AG09319 (cell line): ENCODE data around the gene COL19A1.
A peak's percentile ranks its signal among the peaks of the same experiment; 100 is the strongest.

Source experiments
- DNase-seq: peaks from one replicate; pipeline ENCODE4 v3.0.0-alpha.2; 2010; ENCODE audit warnings: low read depth; ENCODE audit errors: extremely low read depth
- TF ChIP-seq, protein P1 (sequence below): IDR thresholded peaks from 2 replicates; pipeline ENCODE4 v1.5.1; 2011; ENCODE audit warnings: low read depth, mild to moderate bottlenecking, inconsistent platforms, low read length, moderate library complexity

The COL19A1 gene

GRCh38 chr6:69825904-69826303, 40.5 kb upstream of the COL19A1 start:
- TF ChIP-seq, protein P1, sequence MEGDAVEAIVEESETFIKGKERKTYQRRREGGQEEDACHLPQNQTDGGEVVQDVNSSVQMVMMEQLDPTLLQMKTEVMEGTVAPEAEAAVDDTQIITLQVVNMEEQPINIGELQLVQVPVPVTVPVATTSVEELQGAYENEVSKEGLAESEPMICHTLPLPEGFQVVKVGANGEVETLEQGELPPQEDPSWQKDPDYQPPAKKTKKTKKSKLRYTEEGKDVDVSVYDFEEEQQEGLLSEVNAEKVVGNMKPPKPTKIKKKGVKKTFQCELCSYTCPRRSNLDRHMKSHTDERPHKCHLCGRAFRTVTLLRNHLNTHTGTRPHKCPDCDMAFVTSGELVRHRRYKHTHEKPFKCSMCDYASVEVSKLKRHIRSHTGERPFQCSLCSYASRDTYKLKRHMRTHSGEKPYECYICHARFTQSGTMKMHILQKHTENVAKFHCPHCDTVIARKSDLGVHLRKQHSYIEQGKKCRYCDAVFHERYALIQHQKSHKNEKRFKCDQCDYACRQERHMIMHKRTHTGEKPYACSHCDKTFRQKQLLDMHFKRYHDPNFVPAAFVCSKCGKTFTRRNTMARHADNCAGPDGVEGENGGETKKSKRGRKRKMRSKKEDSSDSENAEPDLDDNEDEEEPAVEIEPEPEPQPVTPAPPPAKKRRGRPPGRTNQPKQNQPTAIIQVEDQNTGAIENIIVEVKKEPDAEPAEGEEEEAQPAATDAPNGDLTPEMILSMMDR, result no peak
- no peak for DNase-seq

DNA sequence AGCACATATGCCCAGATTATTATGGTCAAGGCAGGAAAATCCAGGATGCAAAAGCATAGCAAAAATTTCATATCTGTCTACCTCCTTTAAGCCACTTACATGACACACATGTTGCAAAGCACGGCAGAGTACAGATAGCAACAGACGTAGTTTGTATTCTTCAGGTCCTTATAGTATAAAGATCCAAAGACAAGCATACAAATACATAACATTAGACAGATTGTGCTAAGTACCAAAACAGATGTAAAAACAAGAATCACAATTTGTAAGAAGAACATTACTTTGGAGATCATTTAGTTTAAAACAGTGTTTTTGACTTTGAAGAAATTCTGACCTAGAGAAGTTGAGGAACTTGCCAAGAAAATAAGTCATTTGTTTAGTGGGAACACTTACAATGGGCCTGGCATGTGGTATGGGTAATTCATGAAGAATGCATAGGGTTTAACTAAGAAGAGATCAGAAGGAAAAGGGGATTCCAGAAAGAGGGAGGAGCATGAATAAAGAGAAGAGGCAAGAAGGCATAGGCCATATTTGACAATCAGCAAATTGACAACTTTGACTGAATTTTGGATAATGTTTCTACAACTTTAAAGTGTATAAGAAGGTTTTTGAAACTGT, 39.0 kb upstream of the COL19A1 start:
- TF ChIP-seq, protein P1, result no peak
- DNase-seq, result peak; percentile 14

DNA sequence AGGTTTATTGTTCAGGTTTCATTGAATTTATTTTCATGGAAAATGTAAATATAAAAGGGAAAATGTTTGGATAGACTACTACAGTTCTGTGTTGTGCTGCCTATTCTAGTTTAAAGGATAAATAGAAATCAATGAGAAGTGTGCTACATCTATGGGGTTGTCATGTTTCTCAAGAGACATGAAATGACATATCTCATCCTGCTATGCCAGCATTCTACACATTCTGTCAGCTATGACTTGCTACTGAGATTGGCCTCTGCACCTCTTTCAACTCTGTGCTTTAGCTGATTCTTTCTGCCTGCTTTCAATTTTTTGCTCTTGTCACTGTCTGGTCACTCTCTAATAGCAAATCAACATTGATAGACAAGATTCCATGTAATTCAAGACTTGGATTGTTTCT, 33.8 kb upstream of the COL19A1 start:
- no peak for DNase-seq
- TF ChIP-seq, protein P1, result no peak

- DNase-seq, result peak; percentile 30
- TF ChIP-seq, protein P1, result peak; percentile 95
Observed at GRCh38 chr6:69835414-69836179, 30.8 kb upstream of the COL19A1 start.

DNA sequence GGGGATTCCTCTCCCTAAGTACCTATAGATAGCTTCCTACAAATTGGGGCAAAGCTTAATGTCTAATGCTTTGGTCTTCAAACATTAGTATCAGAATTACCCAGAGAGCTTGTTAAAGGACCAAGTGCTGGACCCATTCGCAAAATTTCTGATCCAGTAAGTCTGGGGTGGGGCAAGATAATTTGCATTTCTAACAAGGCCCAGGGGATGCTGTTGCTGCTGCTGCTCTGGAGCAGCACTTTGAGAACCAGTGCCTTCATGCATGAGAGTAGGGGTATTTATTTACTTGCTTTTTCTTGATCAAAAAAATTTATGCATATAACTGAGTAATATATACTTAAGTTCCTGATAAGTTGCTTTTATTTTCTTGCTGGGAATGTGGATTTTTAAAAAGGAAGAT, 24.5 kb upstream of the COL19A1 start:
- no peak for DNase-seq
- TF ChIP-seq, protein P1, result no peak

- TF ChIP-seq, protein P1, result no peak
- DNase-seq, result no peak
Observed at GRCh38 chr6:69843189-69843588, 23.2 kb upstream of the COL19A1 start.

GRCh38 chr6:69846312-69846711, 20.0 kb upstream of the COL19A1 start:
- TF ChIP-seq, protein P1, result no peak
- no peak for DNase-seq
